Suprapubic skin (tissue), 4 donors: Measurements from ENCODE around the gene SCP2.

Experiments used
- CTCF ChIP-seq, 2 donors: fragments of 200-600 bp in 1 of 2; fragments of 450-650 bp in 1 of 2; sonication (generic) in 1 of 2; IDR thresholded peaks; one replicate each; pipeline ENCODE4 v1.5.1; 2016 to 2019; ENCODE audit warnings: antibody characterized with exemption in 2 of 2, mild to moderate bottlenecking in 1 of 2, moderate library complexity in 1 of 2
- EP300 ChIP-seq: sonication (generic); formaldehyde crosslinking; IDR thresholded peaks from one replicate; pipeline ENCODE4 v1.6.1; 2017; ENCODE audit warnings: antibody characterized with exemption
- POLR2A ChIP-seq, 2 donors: fragments of 450-650 bp; IDR thresholded peaks; one replicate each; pipeline ENCODE4 v1.6.1; 2017; ENCODE audit warnings: antibody characterized with exemption in 2 of 2, mild to moderate bottlenecking in 2 of 2, moderate library complexity in 2 of 2
- POLR2AphosphoS5 ChIP-seq, 3 donors: sonication (generic); formaldehyde crosslinking; IDR thresholded peaks; one replicate each; pipeline ENCODE4 v1.6.1; 2017; ENCODE audit warnings: antibody characterized with exemption in 3 of 3

- TF ChIP-seq EP300, result no peak
- TF ChIP-seq CTCF (IDR thresholded peaks at IDR 0.05), result no peak
- TF ChIP-seq POLR2AphosphoS5 (IDR thresholded peaks at IDR 0.05), result no peak
- TF ChIP-seq POLR2A (IDR thresholded peaks at IDR 0.05), result no peak
These were observed 19.3 kb upstream of the SCP2 start for GRCh38 chr1:52907812-52908153.
